NT2/D1 (cell line): ENCODE measurements around the gene TAS2R41.

ENCODE experiments used
- SUZ12 ChIP-seq: IDR thresholded peaks from 2 replicates; pipeline ENCODE4 v1.6.1; 2011; ENCODE audit not compliant: insufficient read length, insufficient read depth; ENCODE audit errors: extremely low read depth
- YY1 ChIP-seq: IDR thresholded peaks from 2 replicates; pipeline ENCODE4 v1.6.1; 2011; ENCODE audit not compliant: insufficient read length, insufficient read depth
- ZNF274 ChIP-seq: IDR thresholded peaks from 2 replicates; pipeline ENCODE4 v1.6.1; 2011; ENCODE audit warnings: mild to moderate bottlenecking, low read depth, low read length

DNA sequence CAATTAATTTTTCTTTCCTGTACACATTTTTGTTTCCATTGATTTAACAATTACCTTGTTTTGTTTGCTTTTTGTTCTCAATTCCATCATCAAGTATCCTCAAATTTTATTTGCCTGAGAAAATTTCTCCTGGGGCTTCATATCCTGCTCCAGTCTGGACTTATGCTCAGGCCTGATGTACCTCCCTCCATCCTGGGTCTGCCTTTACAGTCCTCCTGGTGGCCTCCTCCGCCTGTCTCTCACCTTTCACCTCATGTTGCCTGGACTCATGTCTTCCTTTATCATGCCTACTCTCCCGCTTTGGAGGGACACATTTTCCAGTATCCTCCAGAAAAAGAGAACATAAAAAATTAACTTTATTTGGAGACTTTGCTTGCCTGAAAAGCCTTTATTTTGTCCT is 46.6 kb upstream of the TAS2R41 start:
- no peak for TF ChIP-seq SUZ12
- no peak for TF ChIP-seq YY1
- no peak for TF ChIP-seq ZNF274
